Measurements from ENCODE around the gene NFAM1.

The NFAM1 gene

DNA sequence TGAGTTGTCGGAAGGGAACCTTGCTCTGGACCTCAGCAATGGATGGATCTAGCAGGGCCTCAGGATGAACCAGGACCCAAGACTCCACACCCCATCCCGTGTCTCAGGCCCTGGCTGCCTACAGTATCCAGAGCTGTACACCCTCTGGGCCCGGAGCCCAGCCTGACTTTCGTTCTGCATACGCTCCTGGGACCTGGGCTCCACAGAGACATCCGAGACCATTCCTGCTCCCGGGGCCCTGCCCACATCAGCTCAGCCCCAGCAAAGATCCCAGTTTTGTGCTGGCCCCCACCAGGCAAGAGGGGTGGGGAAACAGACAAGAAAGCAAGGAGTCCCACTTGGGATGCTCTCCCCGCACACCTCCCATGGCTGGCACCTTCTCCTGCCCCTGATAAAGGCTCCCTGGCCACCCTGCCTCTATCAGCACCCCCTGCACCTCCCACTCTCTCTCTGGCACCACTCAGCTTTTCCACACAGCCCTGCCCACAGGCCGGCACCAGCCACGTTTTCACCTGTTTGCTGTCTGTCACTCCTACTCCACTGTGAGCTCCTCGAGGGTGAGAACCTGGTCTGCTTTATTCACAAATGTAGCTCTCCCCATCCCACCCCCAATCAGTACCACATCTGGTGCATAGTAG is 97.2 kb downstream of the NFAM1 start:
- no peak for DNase-seq (ENCODE audit: low spot score)

DNA sequence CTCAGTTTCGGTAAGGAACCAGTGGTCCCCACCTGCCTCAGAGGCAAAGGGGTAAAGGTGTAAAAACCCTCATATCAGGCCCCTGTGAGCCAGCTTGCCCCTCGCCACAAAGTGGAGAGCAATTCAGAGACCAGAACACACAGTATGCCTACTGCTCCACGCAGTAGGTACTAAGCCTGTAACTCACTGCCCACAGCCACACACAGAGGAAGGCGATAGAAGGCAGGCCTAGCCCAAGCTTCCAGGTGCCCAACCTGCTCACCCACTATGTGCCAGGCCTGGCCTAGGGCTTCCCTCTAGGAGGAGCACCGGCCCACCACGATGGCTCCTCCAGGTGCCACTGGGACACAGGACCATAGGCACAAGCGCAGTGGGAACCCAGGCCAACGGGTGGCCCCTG is 98.7 kb downstream of the NFAM1 start:
- DNase-seq (ENCODE audit: low spot score): no peak

DNA sequence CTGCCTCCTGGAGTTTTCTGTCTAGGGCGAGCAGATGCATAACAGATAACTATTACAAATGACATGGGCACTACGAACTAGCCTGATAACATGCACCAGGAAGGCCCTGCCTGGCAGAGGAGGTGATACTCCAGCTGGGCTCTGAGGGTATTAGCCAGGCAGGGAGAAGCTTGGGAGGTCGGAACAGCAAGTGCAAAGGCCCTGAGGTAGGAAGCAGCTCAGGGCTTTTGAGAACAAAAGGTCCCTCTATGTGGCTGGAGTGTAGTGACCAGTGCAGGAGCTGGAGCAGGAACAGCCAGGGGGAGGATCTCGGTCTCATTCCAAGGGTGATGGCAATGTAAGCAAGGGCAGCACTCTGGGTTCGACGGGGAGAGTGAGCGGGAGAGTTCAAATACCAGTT is 100.1 kb downstream of the NFAM1 start:
- DNase-seq (ENCODE audit: low spot score): no peak

DNA sequence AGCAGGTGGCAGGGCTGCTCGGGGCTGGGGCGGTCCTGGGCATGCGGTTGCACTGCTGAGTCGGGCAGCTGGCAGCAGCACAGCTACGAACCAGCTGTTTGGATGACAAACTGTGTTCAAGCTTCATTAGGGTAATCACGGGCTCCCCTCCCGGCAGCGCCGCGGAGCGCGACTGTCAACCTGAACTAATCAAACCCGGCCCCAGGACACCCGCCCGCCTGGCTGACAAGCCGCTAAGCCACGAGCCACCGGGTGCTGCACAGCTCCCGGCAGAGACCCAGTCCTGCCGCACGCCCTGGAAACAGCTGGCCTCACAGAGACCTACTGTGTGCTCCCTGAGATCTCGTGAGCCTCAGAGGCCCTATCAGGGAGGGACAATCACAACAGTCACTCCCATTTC is 101.2 kb downstream of the NFAM1 start:
- DNase-seq (ENCODE audit: low spot score): no peak

Data from kidney capillary endothelial cell (primary cell).